GM12878 (cell line): Measurements from ENCODE around the gene FRMD3. TPM values are rescaled to one million over a fixed set of nuclear protein-coding genes. Genes with fewer than 3 reads are reported as not detected.

Experiments
- ATAC-seq: fragments of 200-7000 bp; cut with Tn5 transposase; 3 replicates; pipeline ENCODE4 v1.9.1; 2020; ENCODE audit warnings: mild to moderate bottlenecking, moderate library complexity
- BruUV-seq: library from RNA; stranded (reverse); fragments of 400-500 nt; replicated peaks from 2 replicates; lab custom pipeline; 2021; lab: Mats Ljungman, UMichigan
- CTCF ChIA-PET: fragments of 300-600 bp; sonication (Branson Sonifier 250); formaldehyde crosslinking; extraction: SDS; loops from one replicate; lab custom pipeline; 2021; ENCODE audit warnings: inconsistent platforms; lab: Yijun Ruan, JAX
- POLR2A ChIA-PET: fragments of 350-600 bp; formaldehyde crosslinking; extraction: SDS; loops from one replicate; lab custom pipeline; 2021; ENCODE audit warnings: inconsistent platforms; lab: Charles Lee
- RAD21 ChIA-PET: fragments of 300-600 bp; sonication (Branson Sonifier 250); formaldehyde crosslinking; loops from one replicate; lab custom pipeline; 2023; ENCODE audit warnings: antibody characterized with exemption; ENCODE audit not compliant: unreplicated experiment; lab: Charles Lee
- SMC1A ChIA-PET: fragments of 300-600 bp; sonication (Branson Sonifier 250); formaldehyde crosslinking; loops from one replicate; lab custom pipeline; 2023; ENCODE audit not compliant: unreplicated experiment, uncharacterized antibody; lab: Charles Lee
- DNase-seq: peaks from one replicate; pipeline ENCODE4 v3.0.0-alpha.2; 2011; ENCODE audit warnings: low read depth, low spot score
- FAIRE-seq: peaks from 3 replicates; lab custom pipeline; 2011; peaks lifted over from hg19 to GRCh38; lab: Jason Lieb, UNC
- H2AFZ ChIP-seq: 2 replicates; pipeline ENCODE4 v1.6.0; 2011; ENCODE audit warnings: low read depth, low read length, control low read depth; ENCODE audit not compliant: control insufficient read depth
- H3K27ac ChIP-seq: 2 replicates; pipeline ENCODE4 v1.5.1; 2011; ENCODE audit warnings: control low read depth; ENCODE audit not compliant: control insufficient read depth, insufficient read depth
- H3K27me3 ChIP-seq, 2 experiments: replicated peaks in 1 of 2; 2 replicates each; pipeline versions ENCODE4 v1.6.0 to v1.6.1; 2011; ENCODE audit warnings: low read length in 1 of 2; ENCODE audit not compliant: control insufficient read depth in 2 of 2, insufficient read depth in 2 of 2
- H3K36me3 ChIP-seq, 2 experiments: 2 replicates each; pipeline ENCODE4 v1.5.1; 2011; ENCODE audit warnings: low read length in 1 of 2; ENCODE audit not compliant: control insufficient read depth in 2 of 2, insufficient read depth in 2 of 2
- H3K4me1 ChIP-seq: 2 replicates; pipeline ENCODE4 v1.6.1; 2011; ENCODE audit warnings: mild to moderate bottlenecking, low read length, moderate library complexity, mixed read lengths; ENCODE audit not compliant: control insufficient read depth, insufficient read depth
- H3K4me2 ChIP-seq: 2 replicates; pipeline ENCODE4 v1.6.0; 2011; ENCODE audit warnings: control low read depth; ENCODE audit not compliant: control insufficient read depth, insufficient read depth
- H3K4me3 ChIP-seq: fragments of 200-600 bp; sonication (generic); 2 replicates; pipeline ENCODE4 v1.5.1; 2016
- H3K79me2 ChIP-seq: 2 replicates; pipeline ENCODE4 v1.6.0; 2011; ENCODE audit warnings: low read length; ENCODE audit not compliant: control insufficient read depth, insufficient read depth
- H3K9ac ChIP-seq: 2 replicates; pipeline ENCODE4 v1.8.0; 2011; ENCODE audit warnings: low read length, control low read depth, mixed read lengths; ENCODE audit not compliant: control insufficient read depth, insufficient read depth
- H3K9me3 ChIP-seq: replicated peaks from 3 replicates; pipeline ENCODE4 v1.5.1; 2011; ENCODE audit warnings: mild to moderate bottlenecking, low read length; ENCODE audit not compliant: control insufficient read depth, insufficient read depth
- H4K20me1 ChIP-seq: 2 replicates; pipeline ENCODE4 v1.6.0; 2011; ENCODE audit not compliant: control insufficient read depth, insufficient read depth
- CBX3 ChIP-seq: fragments of 200-600 bp; sonication (generic); IDR thresholded peaks from 2 replicates; pipeline ENCODE4 v1.6.1; 2016; ENCODE audit warnings: low read depth, borderline replicate concordance
- CBX5 ChIP-seq: sonication (generic); IDR thresholded peaks from 2 replicates; pipeline ENCODE4 v1.6.1; 2016; ENCODE audit warnings: low read depth, moderate library complexity, mild to moderate bottlenecking, inconsistent platforms
- E4F1 ChIP-seq: fragments of 450-650 bp; IDR thresholded peaks from 2 replicates; pipeline ENCODE4 v1.6.1; 2018; ENCODE audit warnings: borderline replicate concordance, mild to moderate bottlenecking; ENCODE audit not compliant: partially characterized antibody
- FOXK2 ChIP-seq: fragments of 450-650 bp; IDR thresholded peaks from 2 replicates; pipeline ENCODE4 v1.6.1; 2017; ENCODE audit warnings: mild to moderate bottlenecking, moderate library complexity
- GATAD2B ChIP-seq: fragments of 450-650 bp; conservative IDR thresholded peaks from 2 replicates; pipeline ENCODE4 v1.6.1; 2017; ENCODE audit warnings: low read depth, mild to moderate bottlenecking, moderate library complexity
- HCFC1 ChIP-seq: fragments of 150-350 bp; IDR thresholded peaks from 2 replicates; pipeline ENCODE4 v1.6.1; 2014; ENCODE audit warnings: low read length
- NFIC ChIP-seq: IDR thresholded peaks from 2 replicates; pipeline ENCODE4 v1.6.1; 2012; ENCODE audit warnings: low read depth, mild to moderate bottlenecking, inconsistent platforms, low read length, moderate library complexity
- RAD21 ChIP-seq: IDR thresholded peaks from 2 replicates; pipeline ENCODE4 v1.6.1; 2011; ENCODE audit warnings: mild to moderate bottlenecking, low read depth, low read length, moderate library complexity; ENCODE audit not compliant: insufficient read depth
- RBBP5 ChIP-seq: fragments of 200-600 bp; sonication (generic); conservative IDR thresholded peaks from 2 replicates; pipeline ENCODE4 v1.6.1; 2016
- ZNF274 ChIP-seq: IDR thresholded peaks from one replicate; pipeline ENCODE4 v1.8.0; 2011; ENCODE audit not compliant: insufficient read length, insufficient read depth
- WGBS: methylation state at CpG from one replicate; pipeline ENCODE4 v1.1.6; 2016; ENCODE audit warnings: low lambda C conversion rate; ENCODE audit not compliant: insufficient replicate concordance, insufficient coverage; ENCODE audit errors: missing lambda C conversion rate; 5-methylcytosine and 5-hydroxymethylcytosine counted together
- in situ Hi-C: fragments of 300-500 bp; cut with MboI; formaldehyde crosslinking; loops from 9 replicates; pipeline ENCODE4 v1.14.3; 2018; ENCODE audit warnings: mixed read lengths
- intact Hi-C: fragments of 100-400 bp; cut with micrococcal nuclease; formaldehyde crosslinking; loops from one replicate; pipeline ENCODE4 v1.14.2; 2022; ENCODE audit not compliant: unreplicated experiment
- polyA plus RNA-seq, 11 experiments: library from polyadenylated mRNA; depleted of rRNA in 4 of 11; unstranded in 6 of 11; stranded (reverse) in 5 of 11; fragments of >200 nt; fragmentation: Nextera tagmentation in 4 of 11; fragmentation: Illumina TruSeq in 1 of 11; extraction: Ambion mirVana in 4 of 11; extraction: Trizol in 1 of 11; gene quantifications; 1 replicate in 1 of 11; 2 replicates in 10 of 11; pipeline versions ENCODE4 v1.2.1 to v1.2.3, GENCODE V29; 2011 to 2016; ENCODE audit warnings: inconsistent platforms in 2 of 11, missing spikeins in 2 of 11, low read depth in 1 of 11
- total RNA-seq, 4 experiments: library from RNA; depleted of rRNA in 3 of 4; stranded (reverse); fragments of >200 nt in 3 of 4; fragmentation: Illumina TruSeq in 1 of 4; extraction: Trizol in 1 of 4; gene quantifications; 2 replicates each; pipeline versions ENCODE4 v1.2.1 to v1.2.3, GENCODE V29; 2013 to 2021
- TF ChIP-seq, protein P1 (sequence below): IDR thresholded peaks from 2 replicates; pipeline ENCODE4 v1.6.1; 2011; ENCODE audit warnings: low read depth, mild to moderate bottlenecking, low read length, moderate library complexity, borderline replicate concordance; ENCODE audit errors: extremely low read depth
- TF ChIP-seq, protein P2 (sequence below): IDR thresholded peaks from 2 replicates; pipeline ENCODE4 v1.6.1; 2011; ENCODE audit warnings: borderline replicate concordance, low read depth, mild to moderate bottlenecking, moderate library complexity, mixed read lengths, low read length; ENCODE audit not compliant: insufficient read depth; ENCODE audit errors: extremely low read length

Gene FRMD3
- total and polyA plus RNA-seq, 10 of the 15 experiments (the other 5 are each of a cell fraction or from before 2014, with no cell fraction given): 0.04 to 0.68 (median 0.21) TPM; not detected in 1

DNA sequence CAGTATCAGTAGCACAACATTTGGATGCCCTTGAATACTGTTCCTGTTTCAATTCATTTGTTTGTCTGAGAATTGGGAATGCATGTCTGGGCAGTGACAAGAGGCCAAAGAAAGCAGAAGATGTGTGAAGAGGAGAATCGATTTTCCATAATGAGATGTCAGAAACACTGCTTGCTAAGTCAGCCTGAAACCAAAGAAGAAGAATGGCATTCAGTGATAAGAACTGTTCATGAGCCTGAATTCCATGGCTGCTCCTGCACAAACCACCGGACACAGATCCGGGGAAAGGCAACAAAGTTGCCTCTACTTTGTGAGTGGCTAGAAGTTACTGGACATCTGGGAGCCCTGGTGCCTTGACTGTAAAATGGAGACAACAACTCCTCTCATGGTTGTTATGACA, 268.1 kb downstream of the FRMD3 start:
- Histone ChIP-seq H3K36me3 (no peaks in the 10 kb centered on the region), H3K79me2 (no peaks in the 10 kb centered on the region), H3K4me2 (no peak overlapping the region), H3K9ac (no peak overlapping the region), H2AFZ (no peak overlapping the region), H3K9me3 (no peaks in the 10 kb centered on the region), H3K27ac (no peak overlapping the region), H3K4me3 (no peak overlapping the region), H3K4me1 (no peaks in the 10 kb centered on the region), H3K27me3 (no peaks in the 10 kb centered on the region), H4K20me1 (no peaks in the 10 kb centered on the region)
- in situ Hi-C loops: no loop called here
- no peak for TF ChIP-seq CBX5
- no peak for TF ChIP-seq ZNF274
- TF ChIP-seq, protein P1, sequence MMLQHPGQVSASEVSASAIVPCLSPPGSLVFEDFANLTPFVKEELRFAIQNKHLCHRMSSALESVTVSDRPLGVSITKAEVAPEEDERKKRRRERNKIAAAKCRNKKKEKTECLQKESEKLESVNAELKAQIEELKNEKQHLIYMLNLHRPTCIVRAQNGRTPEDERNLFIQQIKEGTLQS: no peak
- no peak for TF ChIP-seq HCFC1
- no peak for TF ChIP-seq FOXK2
- TF ChIP-seq CBX3: no peak
- no peak for TF ChIP-seq NFIC
- ChIA-PET POLR2A (no interaction called here), RAD21 (no interaction called here), CTCF (no interaction called here), SMC1A (no interaction called here)
- WGBS: 47% methylated on average over 3 of the region's 3 CpGs
- no peak for DNase-seq
- no peak for ATAC-seq
- intact Hi-C loops: no loop called here
- no peak for FAIRE-seq
- no TSS peak for BruUV-seq

- H3K27me3 ChIP-seq: no peaks in the 10 kb centered on the region
- ChIA-PET POLR2A (no interaction called here), RAD21 (interaction anchor here (0.6 kb wide), 1 partner anchor 382 kb away, joined by 3 read pairs; no protein-coding TSS in a partner anchor), CTCF (no interaction called here), SMC1A (no interaction called here)
- no peak overlapping the region for H3K4me3 ChIP-seq
- 24% methylated on average over 5 of the region's 5 CpGs for WGBS
- H3K4me1 ChIP-seq: no peaks in the 10 kb centered on the region
- DNase-seq (no peak), FAIRE-seq (no peak), ATAC-seq (no peak)
- in situ Hi-C loops: no loop called here
- no peak overlapping the region for H2AFZ ChIP-seq
- intact Hi-C loops: no loop called here
- no peaks in the 10 kb centered on the region for H3K36me3 ChIP-seq
- no peak overlapping the region for H3K4me2 ChIP-seq
- H4K20me1 ChIP-seq: no peaks in the 10 kb centered on the region
- no peak overlapping the region for H3K27ac ChIP-seq
- H3K79me2 ChIP-seq: no peaks in the 10 kb centered on the region
- no TSS peak for BruUV-seq
- no peak overlapping the region for H3K9ac ChIP-seq
- no peaks in the 10 kb centered on the region for H3K9me3 ChIP-seq
- TF ChIP-seq E4F1 (no peak), GATAD2B (no peak), RAD21 (no peak), RBBP5 (no peak)
- TF ChIP-seq, protein P2, sequence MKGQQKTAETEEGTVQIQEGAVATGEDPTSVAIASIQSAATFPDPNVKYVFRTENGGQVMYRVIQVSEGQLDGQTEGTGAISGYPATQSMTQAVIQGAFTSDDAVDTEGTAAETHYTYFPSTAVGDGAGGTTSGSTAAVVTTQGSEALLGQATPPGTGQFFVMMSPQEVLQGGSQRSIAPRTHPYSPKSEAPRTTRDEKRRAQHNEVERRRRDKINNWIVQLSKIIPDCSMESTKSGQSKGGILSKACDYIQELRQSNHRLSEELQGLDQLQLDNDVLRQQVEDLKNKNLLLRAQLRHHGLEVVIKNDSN: no peak
Observed at GRCh38 chr9:83267741-83268140, 270.5 kb downstream of the FRMD3 start.
